Esophagus squamous epithelium (tissue), 5 donors: ENCODE results near the gene ZNF157. TPM values are rescaled to one million over a fixed set of nuclear protein-coding genes. Genes with fewer than 3 reads are reported as not detected.

Experiments
- DNase-seq: peaks from one replicate; lab custom pipeline; 2025; lab: John Stamatoyannopoulos, UW
- H3K27ac ChIP-seq, 4 donors: fragments of 200-600 bp; sonication (generic); one replicate each; pipeline ENCODE4 v1.5.1; 2016 to 2019; ENCODE audit warnings: mild to moderate bottlenecking in 1 of 4
- H3K27me3 ChIP-seq, 4 donors: fragments of 200-600 bp; sonication (generic); 1 replicate in 3 of 4; 2 replicates in 1 of 4; pipeline versions ENCODE4 v1.5.1 to v1.6.0; 2017 to 2021; ENCODE audit warnings: antibody characterized with exemption in 1 of 4
- H3K36me3 ChIP-seq, 3 donors: fragments of 200-600 bp; sonication (generic); one replicate each; pipeline ENCODE4 v1.5.1; 2016 to 2019
- H3K4me1 ChIP-seq, 3 donors: fragments of 200-600 bp; sonication (generic); one replicate each; pipeline ENCODE4 v1.5.1; 2017 to 2019
- H3K4me3 ChIP-seq, 4 donors: fragments of 200-600 bp; sonication (generic); 1 replicate in 3 of 4; 2 replicates in 1 of 4; pipeline ENCODE4 v1.5.1; 2016 to 2019; ENCODE audit warnings: mild to moderate bottlenecking in 2 of 4, moderate library complexity in 1 of 4
- H3K9me3 ChIP-seq, 3 donors: fragments of 200-600 bp; sonication (generic); one replicate each; pipeline ENCODE4 v1.5.1; 2016 to 2019
- CTCF ChIP-seq, 6 experiments: fragments of 450-650 bp in 4 of 6; fragments of 200-600 bp in 2 of 6; sonication (generic) in 2 of 6; IDR thresholded peaks; one replicate each; pipeline ENCODE4 v1.5.1; 2016 to 2019; ENCODE audit warnings: antibody characterized with exemption in 6 of 6, mild to moderate bottlenecking in 4 of 6, moderate library complexity in 4 of 6
- POLR2A ChIP-seq, 4 donors: fragments of 450-650 bp; IDR thresholded peaks; one replicate each; pipeline ENCODE4 v1.6.1; 2017; ENCODE audit warnings: antibody characterized with exemption in 4 of 4, mild to moderate bottlenecking in 4 of 4, moderate library complexity in 3 of 4
- WGBS, 2 donors: methylation state at CpG; one replicate each; pipeline ENCODE4 v1.1.5; 2018; 5-methylcytosine and 5-hydroxymethylcytosine counted together
- intact Hi-C: fragments of 100-400 bp; cut with DNase I; formaldehyde crosslinking; loops from one replicate; pipeline ENCODE4 v1.15.0; 2022
- total RNA-seq, 4 donors: library from RNA; depleted of rRNA; stranded (reverse); fragments of >200 nt; gene quantifications; one replicate each; pipeline ENCODE4 v1.1.0, GENCODE V29; 2016
- donor health status: DM: yes; HTN: yes; CAD: no.

Gene ZNF157
- total RNA-seq, 4 donors from 2014 or later: 0.19 to 0.35 TPM; not detected in 2

GRCh38 chrX:47446971-47447370 is 76.6 kb downstream of the ZNF157 start:
- Histone ChIP-seq H3K27ac (no peak overlapping the region), H3K4me1 (no peaks in the 10 kb centered on the region), H3K9me3 (peaks cover 0 to 53% (median 26%) of the 10 kb centered on the region in 3 donors), H3K36me3 (peaks cover 0 to 46% (median 0%) of the 10 kb centered on the region in 3 donors), H3K27me3 (no peaks in the 10 kb centered on the region), H3K4me3 (no peak overlapping the region)
- intact Hi-C loops: no loop called here
- DNase-seq: no peak
- TF ChIP-seq POLR2A (IDR thresholded peaks at IDR 0.05) (no peak), CTCF (IDR thresholded peaks at IDR 0.05) (no peak)
- WGBS, 2 donors: 68 to 90% methylated on average over 2 of the region's 2 CpGs

DNA sequence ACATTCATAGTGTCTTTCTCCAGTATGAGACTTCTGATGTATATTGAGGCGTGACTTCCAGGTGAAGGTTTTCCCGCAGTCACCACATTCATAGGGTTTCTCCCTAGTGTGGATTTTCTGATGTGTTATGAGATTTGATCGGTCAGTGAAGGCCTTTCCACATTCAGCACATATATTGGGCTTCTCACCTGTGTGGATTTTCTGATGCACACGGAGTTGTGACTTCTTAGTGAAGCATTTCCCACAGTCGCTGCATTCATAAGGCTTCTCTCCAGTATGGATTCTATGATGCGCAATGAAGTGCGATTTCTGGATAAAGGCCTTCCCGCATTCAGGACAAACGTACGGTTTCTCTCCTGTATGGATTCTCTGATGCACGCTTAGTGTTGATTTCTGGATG is 77.2 kb downstream of the ZNF157 start:
- Histone ChIP-seq H3K36me3 (peaks cover 0 to 52% (median 0%) of the 10 kb centered on the region in 3 donors), H3K9me3 (peaks cover 0 to 53% (median 26%) of the 10 kb centered on the region in 3 donors), H3K4me1 (no peaks in the 10 kb centered on the region), H3K4me3 (no peak overlapping the region), H3K27me3 (no peaks in the 10 kb centered on the region), H3K27ac (no peak overlapping the region)
- whole genome bisulfite sequencing, 2 donors: 82 to 91% methylated on average over 9 to 11 of the region's 11 CpGs
- TF ChIP-seq CTCF (IDR thresholded peaks at IDR 0.05) (no peak), POLR2A (IDR thresholded peaks at IDR 0.05) (no peak)
- intact Hi-C loops: no loop called here
- DNase-seq: no peak

DNA sequence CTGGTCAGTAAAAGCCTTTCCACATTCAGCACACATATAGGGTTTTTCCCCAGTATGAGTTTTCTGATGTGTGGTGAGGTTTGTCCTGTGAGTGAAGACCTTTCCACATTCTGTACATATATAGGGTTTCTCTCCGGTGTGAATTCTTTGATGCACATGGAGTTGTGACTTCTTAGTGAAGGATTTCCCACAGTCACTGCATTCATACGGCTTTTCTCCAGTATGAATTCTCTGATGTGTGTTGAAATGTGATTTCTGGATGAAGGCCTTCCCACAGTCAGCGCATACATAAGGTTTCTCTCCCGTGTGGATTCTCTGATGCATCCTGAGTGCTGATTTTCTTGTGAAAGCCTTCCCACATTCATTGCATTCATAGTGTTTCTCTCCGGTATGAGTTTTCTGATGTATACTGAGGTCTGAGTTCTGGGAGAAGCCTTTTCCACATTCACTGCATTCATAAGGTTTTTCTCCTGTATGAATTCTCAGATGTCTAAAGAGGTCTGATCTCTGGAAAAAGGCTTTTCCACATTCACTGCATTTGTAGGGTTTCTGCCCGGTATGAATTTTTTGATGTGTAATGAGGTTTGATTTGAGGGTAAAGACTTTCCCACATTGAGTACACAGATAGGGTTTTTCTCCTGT is 77.9 kb downstream of the ZNF157 start:
- Histone ChIP-seq H3K4me1 (no peaks in the 10 kb centered on the region), H3K27me3 (no peaks in the 10 kb centered on the region), H3K27ac (no peak overlapping the region), H3K4me3 (no peak overlapping the region), H3K9me3 (peaks cover 0 to 48% (median 26%) of the 10 kb centered on the region in 3 donors), H3K36me3 (peaks cover 0 to 59% (median 0%) of the 10 kb centered on the region in 3 donors)
- TF ChIP-seq CTCF (IDR thresholded peaks at IDR 0.05): no peak
- no peak for TF ChIP-seq POLR2A (IDR thresholded peaks at IDR 0.05)
- WGBS, 2 donors: 89 to 100% methylated on average over 4 to 6 of the region's 6 CpGs
- intact Hi-C loops: no loop called here
- no peak for DNase-seq

- TF ChIP-seq POLR2A (IDR thresholded peaks at IDR 0.05): no peak
- no peak for TF ChIP-seq CTCF (IDR thresholded peaks at IDR 0.05)
- Histone ChIP-seq H3K9me3 (peaks cover 0 to 39% (median 25%) of the 10 kb centered on the region in 3 donors), H3K36me3 (peaks cover 0 to 90% (median 4%) of the 10 kb centered on the region in 3 donors), H3K27me3 (no peaks in the 10 kb centered on the region), H3K4me1 (no peaks in the 10 kb centered on the region), H3K27ac (no peak overlapping the region), H3K4me3 (no peak overlapping the region)
- WGBS, 2 donors: 84 to 92% methylated on average over 5 to 8 of the region's 8 CpGs
- intact Hi-C loops: no loop called here
- no peak for DNase-seq
These were observed 81.7 kb downstream of the ZNF157 start for GRCh38 chrX:47452112-47452511.

- WGBS, 2 donors: 93 to 96% methylated on average over 5 to 6 of the region's 6 CpGs
- peaks cover 0 to 53% (median 4%) of the 10 kb centered on the region in 3 donors for H3K36me3 ChIP-seq
- no peaks in the 10 kb centered on the region for H3K4me1 ChIP-seq
- no peak overlapping the region for H3K4me3 ChIP-seq
- no peak overlapping the region for H3K27ac ChIP-seq
- DNase-seq: no peak
- no peaks in the 10 kb centered on the region for H3K27me3 ChIP-seq
- peaks cover 0 to 7% (median 0%) of the 10 kb centered on the region in 3 donors for H3K9me3 ChIP-seq
- no peak for TF ChIP-seq POLR2A (IDR thresholded peaks at IDR 0.05)
- no peak for TF ChIP-seq CTCF (IDR thresholded peaks at IDR 0.05)
- intact Hi-C loops: no loop called here
These were observed 85.7 kb downstream of the ZNF157 start for GRCh38 chrX:47456080-47456479.
